Muscle layer of duodenum (tissue), 2 donors: Measurements from ENCODE around the gene ULK1.

Experiments
- H3K27ac ChIP-seq: one replicate; pipeline ENCODE4 v1.7.0; 2013; ENCODE audit warnings: mild to moderate bottlenecking, low read length
- H3K27me3 ChIP-seq: one replicate; pipeline ENCODE4 v1.7.0; 2013; ENCODE audit warnings: low read depth, mild to moderate bottlenecking, control low read depth, low read length
- H3K36me3 ChIP-seq, 2 donors: one replicate each; pipeline ENCODE4 v1.7.0; 2013; ENCODE audit warnings: low read length in 2 of 2, control low read depth in 1 of 2, mild to moderate bottlenecking in 1 of 2; ENCODE audit not compliant: insufficient read depth in 2 of 2, control insufficient read depth in 1 of 2
- H3K4me1 ChIP-seq, 2 donors: one replicate each; pipeline ENCODE4 v1.7.0; 2013; ENCODE audit warnings: low read length in 2 of 2, mild to moderate bottlenecking in 2 of 2, control low read depth in 1 of 2, moderate library complexity in 1 of 2; ENCODE audit not compliant: insufficient read depth in 2 of 2, control insufficient read depth in 1 of 2
- H3K4me3 ChIP-seq, 2 donors: one replicate each; pipeline ENCODE4 v1.7.0; 2013; ENCODE audit warnings: low read length in 2 of 2, low read depth in 1 of 2, mild to moderate bottlenecking in 1 of 2
- H3K9me3 ChIP-seq, 2 donors: one replicate each; pipeline ENCODE4 v1.7.0; 2013; ENCODE audit warnings: low read length in 2 of 2, control low read depth in 1 of 2, mild to moderate bottlenecking in 1 of 2; ENCODE audit not compliant: control insufficient read depth in 1 of 2
- donor health status: healthy.

ULK1 gene

GRCh38 chr12:131853832-131854797 lies 40.3 kb upstream of the ULK1 start:
- Histone ChIP-seq H3K27me3 (peaks cover 5% of the 10 kb centered on the region), H3K9me3 (no peaks in the 10 kb centered on the region), H3K27ac (no peak overlapping the region), H3K36me3 (peaks cover 0 to 4% of the 10 kb centered on the region in 2 donors), H3K4me3 (no peak overlapping the region), H3K4me1 (no peaks in the 10 kb centered on the region)

- H3K9me3 ChIP-seq = no peaks in the 10 kb centered on the region
- peaks cover 5% of the 10 kb centered on the region for H3K27me3 ChIP-seq
- H3K4me3 ChIP-seq = no peak overlapping the region
- H3K36me3 ChIP-seq = peaks cover 0 to 4% of the 10 kb centered on the region in 2 donors
- no peak overlapping the region for H3K27ac ChIP-seq
- H3K4me1 ChIP-seq = no peaks in the 10 kb centered on the region
Measured at GRCh38 chr12:131854861-131855476, 39.5 kb upstream of the ULK1 start.

- Histone ChIP-seq H3K9me3 (no peaks in the 10 kb centered on the region), H3K4me3 (no peak overlapping the region), H3K36me3 (peaks cover 0 to 4% of the 10 kb centered on the region in 2 donors)
Measured at GRCh38 chr12:131855521-131856142, 38.8 kb upstream of the ULK1 start.

GRCh38 chr12:131856366-131857097 lies 37.9 kb upstream of the ULK1 start:
- Histone ChIP-seq H3K27me3 (peaks cover 5% of the 10 kb centered on the region), H3K4me3 (no peak overlapping the region), H3K27ac (no peak overlapping the region), H3K9me3 (no peaks in the 10 kb centered on the region), H3K36me3 (no peaks in the 10 kb centered on the region), H3K4me1 (peaks cover 0 to 4% of the 10 kb centered on the region in 2 donors)

More at GRCh38 chr12:131855521-131856142, 38.8 kb upstream of the ULK1 start:
- Histone ChIP-seq H3K4me1 (peaks cover 0 to 4% of the 10 kb centered on the region in 2 donors), H3K27ac (no peak overlapping the region), H3K27me3 (peaks cover 5% of the 10 kb centered on the region)

- Histone ChIP-seq H3K27ac (no peak overlapping the region), H3K9me3 (no peaks in the 10 kb centered on the region), H3K4me1 (peaks cover 0 to 4% of the 10 kb centered on the region in 2 donors), H3K36me3 (no peaks in the 10 kb centered on the region), H3K4me3 (no peak overlapping the region), H3K27me3 (peaks cover 5% of the 10 kb centered on the region)
Measured at GRCh38 chr12:131857908-131858850, 36.2 kb upstream of the ULK1 start.

GRCh38 chr12:131860472-131861260 lies 33.8 kb upstream of the ULK1 start:
- Histone ChIP-seq H3K4me1 (peaks cover 0 to 4% of the 10 kb centered on the region in 2 donors), H3K4me3 (peak overlapping the region in 1 of 2 donors; percentile 9), H3K27me3 (peaks cover 5% of the 10 kb centered on the region), H3K36me3 (no peaks in the 10 kb centered on the region), H3K9me3 (no peaks in the 10 kb centered on the region), H3K27ac (no peak overlapping the region)

GRCh38 chr12:131861261-131862083 lies 33.0 kb upstream of the ULK1 start:
- H3K4me3 ChIP-seq = no peak overlapping the region
- no peaks in the 10 kb centered on the region for H3K36me3 ChIP-seq
- H3K4me1 ChIP-seq = peaks cover 0 to 4% of the 10 kb centered on the region in 2 donors
- H3K27me3 ChIP-seq = peaks cover under 1% of the 10 kb centered on the region
- H3K9me3 ChIP-seq = no peaks in the 10 kb centered on the region
- no peak overlapping the region for H3K27ac ChIP-seq

GRCh38 chr12:131862084-131862441 lies 32.4 kb upstream of the ULK1 start:
- H3K9me3 ChIP-seq = no peaks in the 10 kb centered on the region
- no peaks in the 10 kb centered on the region for H3K36me3 ChIP-seq
- H3K4me1 ChIP-seq = peaks cover 0 to 4% of the 10 kb centered on the region in 2 donors
- no peak overlapping the region for H3K4me3 ChIP-seq
- no peak overlapping the region for H3K27ac ChIP-seq
- no peaks in the 10 kb centered on the region for H3K27me3 ChIP-seq

GRCh38 chr12:131862600-131862993 lies 31.8 kb upstream of the ULK1 start:
- H3K36me3 ChIP-seq = no peaks in the 10 kb centered on the region
- no peak overlapping the region for H3K27ac ChIP-seq
- H3K4me1 ChIP-seq = peaks cover 0 to 4% of the 10 kb centered on the region in 2 donors
- no peak overlapping the region for H3K4me3 ChIP-seq
- no peaks in the 10 kb centered on the region for H3K27me3 ChIP-seq
- H3K9me3 ChIP-seq = no peaks in the 10 kb centered on the region
